ENCODE measurements around the gene RFPL3. TPM values are rescaled to one million over a fixed set of nuclear protein-coding genes. Genes with fewer than 3 reads are reported as not detected.

The RFPL3 gene
- total RNA-seq, 6 experiments from 2014 or later = not detected

GRCh38 chr22:32331918-32332725 lies 25.5 kb upstream of the RFPL3 start:
- WGBS (ENCODE audit: insufficient coverage, low coverage, low lambda C conversion rate, missing lambda C conversion rate) = 44% methylated on average over 5 of the region's 15 CpGs
- Histone ChIP-seq H3K27ac (no peak overlapping the region), H3K27me3 (no peaks in the 10 kb centered on the region), H3K4me1 (no peaks in the 10 kb centered on the region), H3K36me3 (no peaks in the 10 kb centered on the region), H3K4me3 (no peak overlapping the region), H3K9me3 (no peaks in the 10 kb centered on the region)
- no peak for ATAC-seq
- intact Hi-C loops (cut with DNase I) = no loop called here
- no peak for TF ChIP-seq POLR2A (IDR thresholded peaks at IDR 0.05)
- TF ChIP-seq, protein P1, sequence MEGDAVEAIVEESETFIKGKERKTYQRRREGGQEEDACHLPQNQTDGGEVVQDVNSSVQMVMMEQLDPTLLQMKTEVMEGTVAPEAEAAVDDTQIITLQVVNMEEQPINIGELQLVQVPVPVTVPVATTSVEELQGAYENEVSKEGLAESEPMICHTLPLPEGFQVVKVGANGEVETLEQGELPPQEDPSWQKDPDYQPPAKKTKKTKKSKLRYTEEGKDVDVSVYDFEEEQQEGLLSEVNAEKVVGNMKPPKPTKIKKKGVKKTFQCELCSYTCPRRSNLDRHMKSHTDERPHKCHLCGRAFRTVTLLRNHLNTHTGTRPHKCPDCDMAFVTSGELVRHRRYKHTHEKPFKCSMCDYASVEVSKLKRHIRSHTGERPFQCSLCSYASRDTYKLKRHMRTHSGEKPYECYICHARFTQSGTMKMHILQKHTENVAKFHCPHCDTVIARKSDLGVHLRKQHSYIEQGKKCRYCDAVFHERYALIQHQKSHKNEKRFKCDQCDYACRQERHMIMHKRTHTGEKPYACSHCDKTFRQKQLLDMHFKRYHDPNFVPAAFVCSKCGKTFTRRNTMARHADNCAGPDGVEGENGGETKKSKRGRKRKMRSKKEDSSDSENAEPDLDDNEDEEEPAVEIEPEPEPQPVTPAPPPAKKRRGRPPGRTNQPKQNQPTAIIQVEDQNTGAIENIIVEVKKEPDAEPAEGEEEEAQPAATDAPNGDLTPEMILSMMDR (IDR thresholded peaks at IDR 0.05) = no peak
- DNase-seq = peak in 1 of 3 donors; percentile 34

DNA sequence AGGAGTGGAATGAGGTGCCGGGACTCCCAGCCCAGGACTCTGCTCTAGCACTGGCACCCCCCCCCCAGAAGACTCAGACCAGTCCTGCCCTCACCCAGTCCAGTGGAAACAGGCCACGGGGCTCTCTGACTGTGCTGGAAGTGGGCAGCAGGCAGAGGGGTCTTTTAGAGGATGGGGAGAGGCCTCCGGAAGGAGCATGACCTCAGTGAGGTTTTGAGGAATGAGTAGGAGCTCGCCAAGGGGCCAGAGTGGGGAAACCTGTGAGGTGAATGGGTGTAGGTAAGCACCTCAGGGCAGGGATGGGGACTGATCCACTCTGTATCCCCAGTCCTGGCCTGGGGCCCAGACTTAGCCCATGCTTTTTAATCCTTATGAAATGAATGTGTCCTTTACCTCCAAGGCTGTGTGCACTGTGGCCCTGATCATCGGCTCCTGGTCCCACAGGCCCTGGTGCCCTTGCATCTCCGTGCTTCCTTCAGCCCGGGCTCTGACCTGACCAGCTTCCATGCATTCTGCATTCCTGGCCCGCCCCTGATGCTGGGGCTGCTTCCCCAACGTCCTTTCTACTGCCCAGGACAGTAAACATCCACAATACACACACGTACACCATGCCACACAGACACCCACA lies 24.4 kb upstream of the RFPL3 start:
- Histone ChIP-seq H3K27me3 (no peaks in the 10 kb centered on the region), H3K36me3 (no peaks in the 10 kb centered on the region), H3K4me1 (no peaks in the 10 kb centered on the region), H3K27ac (no peak overlapping the region), H3K4me3 (no peak overlapping the region), H3K9me3 (no peaks in the 10 kb centered on the region)
- ATAC-seq (no peak), DNase-seq (peak in 1 of 3 donors; percentile 31)
- TF ChIP-seq, protein P1 (IDR thresholded peaks at IDR 0.05) = no peak
- no peak for TF ChIP-seq POLR2A (IDR thresholded peaks at IDR 0.05)
- intact Hi-C loops (cut with DNase I) = no loop called here
- 34% methylated on average over 4 of the region's 10 CpGs for WGBS (ENCODE audit: insufficient coverage, low coverage, low lambda C conversion rate, missing lambda C conversion rate)

DNA sequence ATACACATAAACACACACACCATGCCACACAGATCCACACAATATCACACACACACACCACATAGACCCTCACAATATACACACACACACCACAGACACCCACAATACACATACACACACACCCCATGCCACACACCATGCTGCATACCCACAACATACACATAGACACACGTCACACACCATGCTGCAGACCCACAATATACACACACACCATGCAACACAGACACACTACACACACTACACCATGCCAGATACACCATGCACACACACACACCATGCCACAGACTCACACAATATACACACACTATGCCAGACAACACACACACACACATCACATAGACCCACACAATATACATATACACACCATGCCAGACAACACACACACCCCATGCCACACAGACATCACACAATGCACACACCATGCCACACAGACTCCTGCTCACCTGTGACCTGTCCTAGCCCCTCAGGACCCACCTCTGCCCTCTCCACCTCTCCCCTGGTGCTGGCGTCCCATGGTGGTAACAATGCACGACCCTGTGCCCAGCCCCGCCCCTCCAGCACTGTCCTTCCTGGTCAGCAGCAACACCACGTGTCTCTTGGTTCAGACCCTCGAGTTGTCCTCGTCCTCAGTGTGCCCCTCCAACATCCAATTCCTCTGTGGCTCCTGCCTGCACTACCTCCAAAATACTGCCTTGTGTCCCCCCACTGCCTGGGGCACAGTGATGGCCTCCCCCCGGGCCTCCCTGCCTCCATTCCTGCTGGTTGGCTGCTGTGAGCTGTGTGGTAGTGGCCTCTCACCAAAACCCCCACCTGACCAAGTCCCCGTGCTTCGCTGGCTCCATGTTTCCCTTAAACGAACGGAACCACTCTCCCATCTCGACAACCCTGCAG lies 23.7 kb upstream of the RFPL3 start:
- Histone ChIP-seq H3K9me3 (no peaks in the 10 kb centered on the region), H3K27ac (no peak overlapping the region), H3K36me3 (no peaks in the 10 kb centered on the region), H3K4me1 (no peaks in the 10 kb centered on the region), H3K4me3 (no peak overlapping the region), H3K27me3 (no peaks in the 10 kb centered on the region)
- DNase-seq = peak in 1 of 3 donors; percentile 25
- no peak for ATAC-seq
- TF ChIP-seq, protein P1 (IDR thresholded peaks at IDR 0.05) = no peak
- no peak for TF ChIP-seq POLR2A (IDR thresholded peaks at IDR 0.05)
- whole genome bisulfite sequencing (ENCODE audit: insufficient coverage, low coverage, low lambda C conversion rate, missing lambda C conversion rate) = 66% methylated on average over 4 of the region's 13 CpGs
- intact Hi-C loops (cut with DNase I) = no loop called here

- H3K27me3 ChIP-seq = no peaks in the 10 kb centered on the region
- no peaks in the 10 kb centered on the region for H3K9me3 ChIP-seq
- H3K27ac ChIP-seq = no peak overlapping the region
- H3K4me3 ChIP-seq = no peak overlapping the region
- no peaks in the 10 kb centered on the region for H3K36me3 ChIP-seq
- 75% methylated on average over 8 of the region's 17 CpGs for WGBS (ENCODE audit: insufficient coverage, low coverage, low lambda C conversion rate, missing lambda C conversion rate)
- ATAC-seq (peak in 1 of 4 donors; percentile 4), DNase-seq (peak in 1 of 3 donors; percentile 24)
- no peaks in the 10 kb centered on the region for H3K4me1 ChIP-seq
- intact Hi-C loops (cut with DNase I) = no loop called here
- TF ChIP-seq, protein P1 (IDR thresholded peaks at IDR 0.05) = no peak
- TF ChIP-seq POLR2A (IDR thresholded peaks at IDR 0.05) = no peak
Measured at GRCh38 chr22:32334660-32335365, 22.9 kb upstream of the RFPL3 start.

All from right lobe of liver (tissue), 6 donors.